ENCODE results near the gene SLIT3.

Gene SLIT3

DNA sequence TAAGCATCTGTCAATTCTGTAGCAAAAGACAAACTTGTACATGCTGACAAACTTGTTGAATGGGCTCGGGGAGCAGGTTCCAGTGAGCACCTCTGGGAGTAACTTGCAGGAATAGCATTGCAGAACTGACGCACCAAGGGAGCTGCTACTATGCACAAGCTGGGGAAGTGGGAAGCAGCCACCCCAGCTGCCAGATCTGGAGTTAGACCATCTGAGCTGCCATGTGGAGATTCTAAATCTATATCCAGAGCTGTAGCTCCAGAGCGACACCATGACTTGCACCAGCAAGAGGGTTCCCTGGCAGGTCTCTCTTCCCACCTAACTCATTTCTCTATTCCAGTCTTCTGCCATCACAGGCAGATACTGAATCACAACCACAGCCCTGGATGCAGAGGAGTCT lies 375.8 kb downstream of the SLIT3 start:
- no peak for DNase-seq (ENCODE audit: low spot score)

DNA sequence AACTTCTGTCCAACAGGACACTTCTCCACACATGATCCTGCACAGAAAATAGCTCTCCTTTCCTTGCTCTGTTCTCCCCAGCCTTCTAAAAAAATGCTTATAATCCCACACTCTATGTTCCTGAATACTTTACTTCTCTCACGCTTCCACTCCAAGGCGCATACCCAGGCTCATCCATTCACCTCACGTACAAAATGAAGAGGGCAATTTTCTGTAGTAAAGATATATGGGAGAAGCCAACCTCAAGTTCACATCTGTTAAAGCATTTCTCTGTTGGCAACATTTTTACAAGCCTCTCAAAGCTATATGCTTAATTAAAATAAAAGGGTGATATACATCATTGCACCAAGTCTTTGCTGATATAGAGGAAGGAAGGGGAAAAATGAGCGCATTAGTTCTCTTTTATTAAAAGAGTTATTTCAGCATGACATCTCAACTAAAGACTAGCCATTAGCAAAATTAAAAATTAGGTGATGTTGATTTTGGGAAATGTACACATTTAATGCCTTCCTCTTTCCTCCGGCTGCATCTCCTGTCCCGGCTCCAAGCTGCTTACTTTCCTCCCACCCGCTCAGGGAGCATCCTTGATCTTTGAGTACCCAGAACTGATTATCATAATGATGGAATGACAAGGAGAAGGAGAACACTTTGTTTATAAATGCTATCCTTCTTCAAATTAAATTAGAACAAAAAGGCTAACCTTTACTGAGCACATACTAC lies 379.6 kb downstream of the SLIT3 start:
- DNase-seq (ENCODE audit: low spot score): no peak

DNA sequence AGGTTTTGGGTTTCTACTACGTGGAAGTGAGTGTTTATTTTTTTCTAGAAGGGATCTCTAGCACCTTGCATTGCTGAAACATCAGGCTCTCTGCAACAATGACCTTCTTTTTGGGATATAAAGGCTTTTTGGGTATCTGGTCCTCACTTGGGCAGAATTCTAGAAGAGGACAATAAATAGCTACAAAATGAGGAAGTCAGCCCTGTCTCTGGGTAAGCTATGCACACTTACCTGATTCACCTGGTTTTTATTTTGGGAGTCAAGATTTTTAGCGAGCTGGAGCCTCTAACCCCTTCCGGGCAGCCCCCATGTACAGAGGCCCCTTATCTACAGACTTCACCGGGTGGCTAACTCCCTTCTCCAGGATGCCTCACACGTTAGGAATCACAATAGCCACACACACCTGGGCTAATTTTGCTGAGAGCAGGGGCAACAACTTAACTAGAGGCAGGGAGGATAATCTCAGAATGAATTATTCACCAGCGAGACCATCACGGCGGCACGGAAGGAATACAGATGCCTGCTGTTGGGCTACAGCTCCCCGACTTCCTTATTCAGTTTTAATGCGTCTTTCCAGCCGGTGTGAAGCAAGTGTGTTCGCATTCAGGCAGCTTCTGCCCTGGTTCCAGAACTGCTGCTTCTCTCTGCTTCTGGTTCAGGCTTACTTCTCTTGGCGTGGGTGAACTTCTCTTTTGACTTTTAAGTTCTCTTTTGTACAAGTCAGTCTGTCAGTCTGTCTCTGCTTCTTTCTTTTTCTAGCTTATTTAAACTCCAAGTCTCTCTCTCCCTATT lies 380.7 kb downstream of the SLIT3 start:
- DNase-seq (ENCODE audit: low spot score): no peak

DNA sequence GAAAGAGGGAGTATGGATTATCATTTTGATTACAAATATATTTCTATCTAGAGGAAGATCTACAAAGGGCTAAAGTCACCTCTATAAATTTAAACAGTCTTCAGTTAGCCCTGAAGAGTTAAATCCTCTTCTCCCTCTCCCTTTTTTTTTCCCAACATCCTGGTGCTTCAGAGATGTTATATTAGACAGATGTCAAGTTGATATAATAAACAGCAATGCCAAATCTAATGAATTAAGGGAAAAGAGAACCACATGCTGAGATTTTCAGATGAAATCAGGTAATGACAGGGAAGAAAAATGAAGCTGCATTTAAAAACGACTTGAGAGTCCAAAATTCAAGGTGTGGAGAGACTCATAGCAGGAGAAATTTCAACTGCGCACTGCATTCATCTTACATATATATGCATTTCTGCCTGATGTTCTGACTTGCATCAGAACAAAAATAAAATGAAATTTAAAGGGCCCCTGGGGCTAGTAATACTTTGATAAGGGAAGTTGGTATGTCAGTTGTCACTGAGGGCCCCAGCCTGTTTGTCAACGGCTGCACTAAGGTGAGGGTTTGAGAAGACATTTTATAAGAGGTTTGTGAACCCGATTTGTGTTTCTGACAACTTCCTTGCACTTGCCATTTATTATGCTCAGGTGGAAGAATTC lies 382.9 kb downstream of the SLIT3 start:
- no peak for DNase-seq (ENCODE audit: low spot score)

DNA sequence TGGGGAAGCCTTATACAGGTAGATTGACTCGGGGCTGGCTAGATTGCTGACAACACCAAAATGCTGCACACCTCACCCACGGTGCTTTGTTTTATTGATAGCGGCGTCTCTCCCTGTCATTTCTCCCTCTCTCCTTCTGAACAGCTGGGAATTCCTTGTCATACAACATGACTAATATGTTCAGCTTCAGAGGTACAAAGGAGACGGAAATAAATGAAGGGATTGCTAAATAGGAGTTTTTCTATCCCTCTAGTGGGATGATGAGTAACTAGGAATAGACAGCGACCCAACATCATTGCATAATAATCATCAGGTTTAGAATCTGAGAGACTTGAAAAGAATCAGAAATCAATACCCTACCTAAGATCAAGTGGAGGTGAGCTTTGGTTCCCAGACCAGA lies 384.1 kb downstream of the SLIT3 start:
- DNase-seq (ENCODE audit: low spot score): peak; percentile 75

DNA sequence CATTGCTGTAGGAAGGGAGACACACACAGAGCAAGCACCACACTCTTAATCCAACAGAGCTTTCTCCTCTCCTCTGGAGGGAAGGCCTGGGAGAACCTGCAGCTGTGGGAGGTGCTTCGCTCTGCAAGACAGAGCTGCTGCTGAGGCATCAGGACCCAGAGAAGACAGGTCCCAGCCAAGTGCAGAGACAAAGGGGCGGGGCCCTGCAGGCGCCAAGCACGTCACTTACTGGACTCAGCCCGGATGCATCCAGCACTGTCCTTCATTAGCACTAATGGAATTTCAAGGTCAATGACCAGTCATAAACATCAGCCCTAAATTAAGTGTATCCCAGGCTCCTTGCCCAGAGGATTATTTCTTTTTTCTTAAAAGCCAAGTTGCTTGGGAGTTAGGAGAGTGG lies 384.7 kb downstream of the SLIT3 start:
- DNase-seq (ENCODE audit: low spot score): peak; percentile 75

DNA sequence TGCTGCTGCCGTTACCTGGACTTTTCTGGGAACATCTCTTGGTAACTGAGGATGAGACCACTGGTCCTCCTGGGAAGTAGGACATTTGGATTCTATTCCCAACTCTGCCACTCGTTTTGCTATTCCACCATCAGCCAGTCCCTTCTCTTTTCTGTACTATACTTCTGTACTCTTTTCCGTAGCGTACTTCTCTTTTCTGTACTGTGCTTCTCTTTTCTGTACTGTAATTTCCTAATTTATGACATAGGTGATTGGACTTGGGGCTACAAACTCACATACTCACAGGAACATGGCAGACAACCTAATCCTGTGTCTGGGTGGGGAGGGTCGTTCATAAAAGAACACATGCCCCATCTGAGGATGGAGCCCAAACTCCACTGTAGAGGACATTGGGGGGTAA lies 386.4 kb downstream of the SLIT3 start:
- no peak for DNase-seq (ENCODE audit: low spot score)

DNA sequence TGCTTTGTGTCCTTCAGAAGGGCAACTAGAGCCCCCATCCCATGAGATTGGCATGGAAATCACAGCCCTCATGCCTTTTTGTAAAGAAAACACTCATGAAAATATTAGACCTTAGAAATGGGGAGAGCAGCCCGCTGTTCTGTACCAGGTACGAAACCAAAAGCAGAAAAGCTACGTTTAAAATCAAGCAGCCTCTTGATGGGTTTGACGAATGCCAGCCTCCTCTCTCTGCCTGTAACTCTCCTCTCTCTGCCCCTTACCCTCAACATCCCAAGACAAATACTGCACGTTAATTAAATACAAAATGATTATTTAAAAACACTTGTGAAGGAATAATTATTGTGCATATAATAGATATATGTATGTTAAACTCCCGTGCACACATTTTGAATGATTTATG lies 390.1 kb downstream of the SLIT3 start:
- DNase-seq (ENCODE audit: low spot score): no peak

DNA sequence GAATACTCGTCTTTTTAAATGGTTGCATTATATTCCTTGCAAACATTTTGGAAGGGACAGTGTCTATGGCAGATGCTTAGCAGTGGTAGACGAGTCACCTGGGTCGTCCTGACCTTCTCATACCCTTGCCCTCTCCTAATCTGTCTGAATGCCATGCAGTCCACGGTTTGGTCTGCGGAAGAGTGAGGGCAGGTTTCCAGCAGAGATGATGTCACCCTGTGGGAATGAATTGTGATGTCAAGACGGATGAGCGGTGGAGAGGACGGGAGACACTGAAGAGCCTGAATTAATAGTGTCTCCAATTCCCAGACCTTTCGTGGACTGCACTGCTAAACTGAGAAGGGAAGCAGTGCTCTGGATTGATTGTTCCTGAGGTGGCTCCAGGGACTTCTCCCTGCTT lies 392.7 kb downstream of the SLIT3 start:
- DNase-seq (ENCODE audit: low spot score): peak; percentile 74

DNA sequence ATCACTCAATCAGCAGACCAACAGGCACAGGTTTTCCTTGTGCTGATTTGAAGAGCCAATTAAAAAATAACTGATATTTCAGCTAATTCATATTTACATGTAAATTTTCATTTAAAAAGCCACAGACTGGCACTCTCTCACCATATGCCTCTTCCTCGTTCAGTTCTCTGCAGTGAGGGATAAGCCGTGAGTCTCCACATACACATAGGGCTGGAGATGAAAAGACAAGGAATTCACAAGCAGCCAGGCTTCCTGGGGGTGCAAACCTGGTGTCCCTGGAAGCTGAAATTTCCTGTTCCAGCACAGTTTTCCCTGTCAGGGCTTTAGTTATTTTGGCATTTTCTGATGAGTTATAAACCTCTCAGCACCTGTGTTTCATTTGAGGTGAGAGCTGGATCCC lies 397.9 kb downstream of the SLIT3 start:
- no peak for DNase-seq (ENCODE audit: low spot score)

DNA sequence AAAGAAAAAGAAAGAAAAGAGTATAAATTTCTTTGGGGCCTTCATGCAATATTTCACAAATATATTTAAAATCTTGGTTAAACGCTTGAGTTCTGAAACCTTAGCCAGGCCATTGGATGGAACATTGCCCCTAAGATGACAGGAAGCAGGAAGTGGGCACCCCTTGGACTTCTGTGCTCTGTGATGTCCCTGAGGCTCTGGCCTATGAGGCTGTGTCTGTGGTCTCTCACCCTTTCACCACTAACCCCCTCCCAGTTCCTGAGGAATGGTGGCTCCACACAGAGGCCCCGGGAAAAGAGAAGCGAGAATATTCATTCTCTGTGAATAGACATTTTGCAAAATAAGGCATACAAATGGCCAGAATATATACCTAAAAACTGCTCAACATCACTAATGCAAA lies 401.3 kb downstream of the SLIT3 start:
- DNase-seq (ENCODE audit: low spot score): no peak

DNA sequence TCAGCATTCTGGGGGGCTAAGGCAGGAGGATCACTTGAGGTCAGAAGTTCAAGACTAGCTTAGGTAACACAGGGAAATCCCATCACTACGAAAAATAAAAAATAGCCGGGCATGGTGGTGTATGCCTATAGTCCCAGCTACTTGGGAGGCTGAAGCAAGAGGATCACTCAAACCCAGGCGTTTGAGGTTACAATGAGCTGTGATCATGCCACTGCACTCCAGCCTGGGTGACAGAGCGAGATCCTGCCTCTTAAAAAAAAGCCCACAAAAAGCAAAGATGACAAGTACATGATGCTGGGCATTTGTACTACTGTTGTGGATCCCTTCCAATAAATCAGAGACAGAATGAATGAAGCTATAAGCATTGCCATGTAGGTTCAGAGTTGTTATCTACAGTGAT lies 401.7 kb downstream of the SLIT3 start:
- DNase-seq (ENCODE audit: low spot score): no peak

DNA sequence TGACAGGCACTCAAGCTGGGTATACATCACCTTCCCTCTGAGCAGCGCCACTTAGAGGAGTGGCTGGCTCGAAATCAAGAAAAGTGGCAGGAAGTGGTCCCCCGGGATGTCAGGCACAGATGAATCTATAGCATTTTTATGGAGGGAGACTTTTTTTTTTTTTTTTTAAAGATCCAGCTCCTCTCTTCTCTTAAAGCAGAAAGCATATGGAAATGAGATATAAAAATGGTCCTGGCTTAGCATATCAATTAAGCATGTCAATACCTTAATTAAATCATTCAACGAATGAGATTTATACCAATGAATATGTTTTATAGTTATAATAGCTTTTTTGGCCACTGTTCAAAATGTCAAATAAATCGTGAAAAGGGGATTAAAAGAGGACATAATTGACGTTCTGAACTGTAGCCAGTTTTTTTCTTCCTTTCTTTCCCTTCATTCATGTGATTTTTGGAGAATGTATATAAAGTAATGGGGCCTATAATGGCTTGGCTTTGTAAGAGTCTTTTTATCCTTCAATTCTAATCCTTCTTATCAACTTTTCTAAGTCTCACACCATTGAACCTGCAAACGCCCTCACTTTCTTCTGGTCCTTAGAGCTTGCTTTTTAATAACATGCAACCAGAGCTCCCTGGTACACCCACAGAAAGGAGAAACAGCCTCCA lies 402.6 kb downstream of the SLIT3 start:
- DNase-seq (ENCODE audit: low spot score): no peak

DNA sequence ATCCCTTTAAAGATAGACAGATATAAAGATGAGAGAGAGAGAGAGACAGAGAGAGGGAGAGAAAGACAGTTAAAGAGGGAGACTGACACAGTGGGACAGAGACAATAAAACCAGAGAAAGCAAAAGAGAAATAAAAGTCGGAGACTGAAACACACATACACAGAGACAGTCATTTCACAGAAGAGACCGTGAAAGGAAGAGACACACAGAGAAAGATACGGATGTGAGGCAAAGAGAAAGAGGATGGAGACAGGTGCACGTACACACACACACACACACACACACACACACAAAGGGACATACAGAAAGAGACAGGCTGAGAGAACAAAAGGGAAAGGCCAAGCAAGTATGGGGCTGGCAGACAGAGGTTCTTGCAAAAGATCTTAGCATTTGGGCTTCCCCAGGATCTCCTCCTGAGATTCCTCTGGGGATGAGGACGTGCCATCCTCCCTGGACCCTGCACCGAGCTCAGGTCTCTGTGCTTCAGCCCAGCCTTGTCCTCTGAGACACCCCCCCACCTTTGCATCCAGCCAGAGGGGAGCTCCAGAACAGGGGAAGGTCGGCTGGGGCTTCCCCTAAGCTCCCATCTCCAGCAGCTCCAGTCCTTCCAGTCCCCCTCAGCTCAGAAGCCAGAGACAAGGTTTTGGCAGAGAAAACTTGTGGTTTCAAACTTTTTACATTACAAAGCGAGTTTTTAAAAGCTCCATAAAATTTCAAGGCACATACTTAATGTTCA lies 403.4 kb downstream of the SLIT3 start:
- no peak for DNase-seq (ENCODE audit: low spot score)

DNA sequence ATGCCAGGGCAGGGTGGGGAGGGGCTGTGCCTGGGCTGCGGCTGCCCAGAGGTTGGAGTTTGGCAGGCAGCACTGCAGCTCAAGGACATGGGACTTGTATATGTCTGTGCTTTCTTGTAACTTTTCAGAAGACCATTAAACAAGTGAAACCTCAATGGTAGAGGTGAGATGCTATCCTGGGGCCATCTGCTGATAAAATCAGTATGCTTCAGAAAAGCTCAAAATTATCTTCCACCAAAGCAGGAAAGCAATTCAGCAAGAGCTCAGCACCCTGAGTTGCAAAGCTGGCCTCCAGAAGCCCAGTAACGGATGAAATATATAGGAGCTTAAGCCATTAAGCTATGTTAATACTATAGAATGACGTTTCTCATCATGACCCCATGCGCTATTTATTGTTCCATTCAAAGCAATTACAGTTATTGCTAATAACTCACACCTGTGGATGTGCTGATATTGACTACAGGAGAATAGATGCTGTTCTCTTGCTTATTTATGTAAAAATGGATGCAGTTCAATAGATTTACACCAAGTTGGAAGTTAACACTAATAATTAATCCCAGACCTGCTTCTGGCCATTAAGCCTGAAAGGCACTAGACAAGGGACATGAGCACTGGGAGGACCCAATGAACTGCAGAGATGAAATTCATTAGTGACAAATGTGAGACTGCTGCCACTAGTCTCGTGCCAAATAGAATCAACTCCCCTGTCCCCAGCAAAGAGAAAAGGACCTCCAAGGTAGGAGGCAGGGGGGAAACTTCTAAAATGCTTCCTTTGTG lies 405.5 kb downstream of the SLIT3 start:
- no peak for DNase-seq (ENCODE audit: low spot score)

DNA sequence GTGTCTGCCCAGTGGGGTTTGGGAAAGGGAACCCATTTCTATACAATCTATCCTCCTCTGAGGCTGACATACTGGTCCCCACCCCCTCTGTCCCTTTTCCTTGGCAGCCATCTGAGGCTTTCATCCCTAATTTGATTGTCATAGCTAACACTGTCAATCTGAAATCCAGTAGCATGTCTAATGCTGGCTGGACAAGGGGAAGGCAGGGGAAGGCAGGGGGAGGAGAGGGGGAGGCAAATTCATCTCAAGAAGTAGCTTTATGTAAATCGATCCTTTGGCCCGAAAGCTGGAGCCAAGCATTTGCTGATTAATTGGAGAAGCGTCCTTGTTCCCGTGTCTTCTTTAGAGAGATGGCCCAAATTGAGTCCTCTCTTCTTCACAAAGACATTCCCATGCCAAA lies 407.7 kb downstream of the SLIT3 start:
- no peak for DNase-seq (ENCODE audit: low spot score)

DNA sequence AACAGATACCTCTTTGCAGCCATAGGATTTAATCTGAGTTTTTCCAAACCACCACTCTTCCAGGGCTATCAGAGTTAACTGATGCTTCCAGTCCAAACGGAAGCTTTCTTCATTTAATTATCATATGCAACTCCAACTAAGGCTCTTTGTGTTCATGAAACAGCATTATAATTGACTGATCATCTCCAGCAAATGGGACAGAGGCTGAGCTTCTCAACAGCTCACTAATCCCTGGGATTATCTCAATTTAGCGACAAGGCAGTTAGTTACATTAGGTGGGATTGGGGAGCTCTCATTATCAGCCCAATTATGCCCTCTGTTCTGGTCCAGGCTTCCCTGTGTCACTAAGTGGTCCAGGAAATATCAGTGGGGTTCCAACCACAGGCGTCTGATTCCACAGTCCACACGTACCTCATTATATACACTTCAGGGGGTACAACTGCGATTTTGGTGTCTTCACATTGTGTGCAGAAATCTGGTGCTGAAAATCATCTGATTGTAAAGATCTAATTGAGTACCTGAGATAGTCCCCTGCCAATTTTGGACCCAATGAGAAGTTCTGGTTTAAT lies 408.2 kb downstream of the SLIT3 start:
- DNase-seq (ENCODE audit: low spot score): no peak

DNA sequence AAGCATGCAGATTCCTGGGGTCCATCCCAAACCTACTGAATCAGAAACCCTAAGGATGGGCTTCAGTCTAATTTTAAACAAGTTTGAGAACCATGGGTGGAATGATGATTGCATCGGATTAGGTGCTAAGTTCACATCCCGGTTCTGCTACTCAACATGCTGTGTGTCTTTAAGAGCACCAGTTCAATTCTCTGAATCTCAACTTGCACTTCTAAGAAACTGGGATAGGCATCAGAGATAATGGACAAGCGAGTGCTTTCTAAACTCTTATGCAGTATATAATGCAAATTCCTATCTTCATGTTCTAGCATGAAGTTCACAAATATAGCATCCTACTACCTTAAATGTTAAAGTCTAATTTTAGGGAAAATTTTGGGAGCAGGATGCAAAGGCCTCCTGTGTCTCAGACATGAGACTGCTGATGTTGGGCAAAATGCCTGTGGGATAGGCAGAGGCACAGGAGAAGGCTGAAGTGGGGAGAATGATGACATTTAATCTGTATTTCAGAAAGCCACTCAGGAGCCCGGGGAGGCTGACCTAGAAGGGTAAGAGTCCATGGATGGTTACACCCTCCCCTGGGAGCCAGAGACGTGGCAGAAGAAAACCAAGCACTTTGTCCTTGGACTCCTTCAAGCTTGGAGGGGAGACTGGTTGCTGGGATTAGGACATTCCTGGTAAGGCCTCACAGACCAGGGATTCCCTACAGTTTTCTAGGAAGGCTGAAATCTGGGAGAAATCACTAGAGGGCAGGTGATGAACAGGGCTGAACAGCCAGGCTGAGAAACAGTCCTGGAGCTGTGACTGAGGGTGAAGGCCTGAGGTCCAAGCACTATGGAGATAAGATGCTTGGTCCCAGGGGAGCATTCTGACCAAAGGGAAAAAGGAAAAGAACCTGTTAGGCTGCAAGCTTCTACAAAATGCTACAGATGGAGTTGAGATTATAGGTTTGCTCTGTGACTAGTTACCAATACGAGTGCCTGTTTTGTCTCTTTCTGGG lies 409.8 kb downstream of the SLIT3 start:
- DNase-seq (ENCODE audit: low spot score): no peak

DNA sequence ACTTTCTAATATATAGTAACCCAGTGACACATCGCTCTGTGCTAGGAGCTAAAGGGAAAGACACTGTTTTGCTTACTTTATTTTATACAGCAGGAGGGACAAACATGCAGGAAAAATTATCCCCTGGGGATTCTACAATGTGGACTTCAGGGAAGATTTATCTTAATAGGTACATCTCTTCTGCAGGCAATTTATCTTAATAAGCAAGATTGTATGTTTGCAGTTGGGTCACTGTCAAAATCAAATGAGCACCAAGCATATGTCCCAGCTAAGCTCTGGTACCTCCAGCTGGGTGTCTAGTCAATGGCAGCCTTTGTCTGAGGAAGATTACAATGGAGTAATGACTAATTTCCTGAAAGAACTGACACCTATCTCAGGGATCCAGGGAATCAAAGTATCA lies 411.9 kb downstream of the SLIT3 start:
- DNase-seq (ENCODE audit: low spot score): no peak

DNA sequence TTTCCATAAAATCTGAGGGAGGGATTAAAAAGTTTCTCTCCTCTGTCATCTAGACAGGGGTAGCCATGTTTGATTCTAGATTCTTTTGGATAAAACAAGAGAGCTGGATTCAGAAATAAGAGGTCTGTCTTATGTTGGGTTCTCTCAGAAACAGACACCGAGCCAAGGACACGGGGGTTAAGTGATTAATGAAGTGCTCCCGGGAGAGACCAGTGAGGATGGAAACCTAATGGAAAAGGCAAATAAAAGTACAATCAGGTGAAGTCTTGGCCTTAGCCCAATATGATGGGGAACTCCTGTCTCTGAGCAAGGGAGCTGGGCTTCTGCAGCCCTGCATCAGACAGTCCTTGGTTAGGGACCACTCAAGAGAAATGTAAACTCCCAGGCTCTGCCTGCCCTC lies 413.0 kb downstream of the SLIT3 start:
- no peak for DNase-seq (ENCODE audit: low spot score)
